Left cardiac atrium (tissue), 4 donors: ENCODE data around the gene LTBP1. TPM values are rescaled to one million over a fixed set of nuclear protein-coding genes. Genes with fewer than 3 reads are reported as not detected.

Experiments used
- ATAC-seq, 2 donors: fragments of 200-7000 bp; cut with Tn5 transposase; one replicate each; pipeline ENCODE4 v1.9.1; 2020; ENCODE audit warnings: mild to moderate bottlenecking in 2 of 2, moderate library complexity in 2 of 2
- DNase-seq: peaks from one replicate; pipeline ENCODE4 v3.0.0-alpha.2; 2020
- intact Hi-C, 2 donors: fragments of 100-400 bp; cut with DNase I; formaldehyde crosslinking; loops; one replicate each; pipeline versions ENCODE4 v1.14.1 to v1.15.1; 2022 to 2023
- total RNA-seq, 2 donors: library from RNA; stranded (reverse); fragmentation: NEBNext Ultra II Directional; extraction: Animal tissue kit (Norgen Biotek cat#: 25700); gene quantifications; one replicate each; pipeline ENCODE4 v1.2.1, GENCODE V29; 2021
- donor health status: DM: no; HTN: yes; CAD: no.
- donor health status: DM: no; HTN: yes; CAD: no; lungs with severe emphysema.
- donor health status: DM: yes; HTN: yes; CAD: no.
- donor health status: Dilated cardiomyopathy.

LTBP1 gene
- total RNA-seq, 2 donors from 2014 or later, result 121 to 160 TPM

DNA sequence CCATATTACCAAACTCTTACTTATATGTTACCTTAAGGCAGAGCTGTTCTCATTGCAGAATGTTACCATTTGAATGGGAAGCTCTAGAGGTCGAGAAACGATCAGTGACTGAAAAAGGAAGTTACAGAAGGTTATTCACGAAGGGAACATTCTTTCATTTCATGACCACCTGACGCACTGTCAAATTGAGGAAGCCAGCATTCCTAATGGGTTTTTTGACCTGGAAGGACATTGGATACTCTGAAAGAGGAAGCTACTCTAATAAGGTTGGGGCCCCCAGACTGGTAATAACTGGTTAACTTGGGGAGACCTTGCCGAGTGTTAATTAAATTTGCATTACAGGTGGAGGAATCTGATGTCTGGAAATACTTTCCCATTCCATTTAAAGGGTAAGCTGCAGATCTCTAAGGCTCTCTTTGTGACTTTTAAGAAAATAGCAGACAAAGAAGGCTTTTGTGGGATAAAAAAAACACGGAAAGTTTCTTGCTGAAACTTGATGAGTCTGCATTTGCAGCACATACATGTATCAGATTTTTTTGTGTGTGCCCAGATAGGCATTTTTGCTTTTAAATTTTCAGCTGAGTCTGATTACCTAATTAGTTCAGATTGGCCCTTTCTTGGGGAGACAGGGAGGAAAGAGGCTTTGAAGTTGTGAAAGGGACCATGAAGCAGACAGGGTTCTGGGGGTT is 137.1 kb downstream of the LTBP1 start:
- DNase-seq, result no peak
- intact Hi-C loops, result no loop called here
- ATAC-seq, result no peak

GRCh38 chr2:33084433-33084832 is 137.7 kb downstream of the LTBP1 start:
- ATAC-seq, result no peak
- DNase-seq, result no peak
- intact Hi-C loops, result no loop called here

DNA sequence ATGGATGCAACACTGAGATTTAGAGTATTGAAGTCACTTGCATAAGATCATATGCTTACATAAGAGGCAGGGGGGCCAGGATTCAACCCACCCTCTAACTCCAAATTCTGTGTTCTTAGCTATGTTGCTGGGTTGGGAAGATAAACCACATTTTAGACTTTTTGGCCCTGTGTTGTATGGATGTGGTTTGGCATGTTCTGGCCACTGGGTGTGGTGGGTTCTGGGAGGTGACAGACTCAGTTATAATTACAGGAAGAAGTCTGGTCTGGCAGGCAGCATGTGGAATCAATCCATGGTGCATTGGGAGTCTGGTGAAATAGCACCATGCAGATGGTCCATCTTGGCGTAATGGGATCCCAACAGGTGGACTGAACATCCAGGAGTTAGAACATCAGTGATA is 138.9 kb downstream of the LTBP1 start:
- intact Hi-C loops, result loop anchor here in 1 of 2 donors (5.0 kb wide), 1 partner anchor 313 kb away; no protein-coding TSS in a partner anchor
- DNase-seq (peak; percentile 35), ATAC-seq (peak; percentile 12 to 61)

DNA sequence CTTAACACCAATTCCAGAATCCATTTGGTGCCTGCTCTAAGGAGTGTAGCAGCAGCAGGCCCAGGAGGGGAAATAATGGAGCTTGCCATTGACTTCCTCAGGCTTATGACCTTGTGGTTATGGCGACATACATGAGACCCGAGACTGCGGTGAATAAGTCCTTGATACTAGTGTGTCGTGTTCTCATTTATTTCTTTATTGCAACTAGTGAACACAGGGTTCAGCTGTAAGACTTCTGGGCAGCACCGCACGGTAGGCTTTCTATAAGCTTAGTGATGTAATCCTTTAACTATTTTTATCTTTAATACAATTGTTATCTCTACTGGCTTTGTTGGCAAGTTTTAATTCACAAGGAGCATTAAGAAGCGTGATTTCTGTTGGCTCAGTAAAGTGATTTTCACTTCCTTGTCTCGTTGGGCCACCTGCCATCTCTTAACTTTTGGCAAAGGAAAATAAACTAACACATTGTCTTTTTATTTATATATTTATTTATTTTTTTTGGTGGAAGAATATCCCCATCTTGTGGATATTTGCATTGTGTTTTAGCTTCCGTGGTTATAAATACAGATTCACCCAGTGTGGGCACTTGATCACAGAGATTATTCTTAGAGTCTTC is 139.8 kb downstream of the LTBP1 start:
- peak; percentile 50 to 53 for ATAC-seq
- intact Hi-C loops, result loop anchor here in 1 of 2 donors (5.0 kb wide), 1 partner anchor 314 kb away; no protein-coding TSS in a partner anchor
- no peak for DNase-seq

DNA sequence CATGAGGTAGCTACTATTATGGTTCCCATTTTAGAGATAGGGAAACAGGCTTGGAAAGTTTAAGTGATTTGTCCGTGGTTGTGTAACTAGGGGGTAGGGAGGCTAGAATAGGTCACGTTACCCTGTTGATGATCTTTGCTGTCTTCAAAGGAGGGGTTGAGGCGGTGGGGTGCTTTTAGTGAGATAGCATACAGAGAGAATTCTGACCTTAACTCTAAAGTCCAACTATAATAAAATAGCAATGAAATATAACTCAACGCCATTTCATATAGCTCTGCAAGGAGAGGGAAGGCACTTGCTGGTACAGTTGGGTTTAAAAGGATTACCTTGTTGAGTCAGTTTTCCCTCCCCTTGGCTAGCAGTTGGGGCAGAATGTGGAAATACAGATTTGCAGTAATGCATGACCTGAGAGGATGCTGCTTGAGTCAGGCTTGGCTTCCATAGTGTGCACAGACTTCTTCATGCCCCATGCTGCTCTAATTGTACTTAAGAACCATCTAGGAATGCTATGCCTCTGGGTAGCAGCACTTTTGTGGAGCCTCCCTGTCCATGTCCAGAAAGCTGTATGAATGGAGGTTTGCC is 143.9 kb downstream of the LTBP1 start:
- DNase-seq (no peak), ATAC-seq (no peak)
- intact Hi-C loops, result no loop called here

DNA sequence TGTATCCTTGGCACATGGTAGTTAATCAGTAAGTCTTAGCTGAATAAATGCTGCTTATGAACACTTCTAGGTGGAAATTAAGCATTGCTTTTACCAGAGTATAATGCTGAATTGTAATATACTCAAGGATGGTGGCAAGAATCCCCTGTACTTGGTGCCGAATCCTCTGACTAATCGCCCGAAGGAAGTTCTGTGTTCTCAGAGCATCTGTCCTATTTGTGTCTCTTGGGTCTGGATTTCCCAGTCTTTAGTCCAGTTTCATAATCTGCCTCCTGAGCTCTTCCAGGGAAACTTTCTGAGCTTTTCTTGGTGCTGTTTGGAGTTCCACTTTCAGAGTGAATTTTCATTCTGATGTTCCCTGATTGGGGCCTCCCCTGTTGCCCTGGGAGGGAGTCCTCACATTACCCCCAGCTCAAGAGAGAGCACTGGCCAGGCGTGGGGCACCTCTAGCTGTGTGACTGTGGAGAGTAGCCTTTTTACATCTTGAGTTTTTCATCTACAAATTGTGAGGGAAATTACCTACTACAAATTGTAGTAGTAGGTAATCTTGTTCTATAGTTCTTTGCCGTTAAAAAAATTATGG is 144.9 kb downstream of the LTBP1 start:
- intact Hi-C loops, result no loop called here
- ATAC-seq (peak; percentile 48 to 51), DNase-seq (no peak)

DNA sequence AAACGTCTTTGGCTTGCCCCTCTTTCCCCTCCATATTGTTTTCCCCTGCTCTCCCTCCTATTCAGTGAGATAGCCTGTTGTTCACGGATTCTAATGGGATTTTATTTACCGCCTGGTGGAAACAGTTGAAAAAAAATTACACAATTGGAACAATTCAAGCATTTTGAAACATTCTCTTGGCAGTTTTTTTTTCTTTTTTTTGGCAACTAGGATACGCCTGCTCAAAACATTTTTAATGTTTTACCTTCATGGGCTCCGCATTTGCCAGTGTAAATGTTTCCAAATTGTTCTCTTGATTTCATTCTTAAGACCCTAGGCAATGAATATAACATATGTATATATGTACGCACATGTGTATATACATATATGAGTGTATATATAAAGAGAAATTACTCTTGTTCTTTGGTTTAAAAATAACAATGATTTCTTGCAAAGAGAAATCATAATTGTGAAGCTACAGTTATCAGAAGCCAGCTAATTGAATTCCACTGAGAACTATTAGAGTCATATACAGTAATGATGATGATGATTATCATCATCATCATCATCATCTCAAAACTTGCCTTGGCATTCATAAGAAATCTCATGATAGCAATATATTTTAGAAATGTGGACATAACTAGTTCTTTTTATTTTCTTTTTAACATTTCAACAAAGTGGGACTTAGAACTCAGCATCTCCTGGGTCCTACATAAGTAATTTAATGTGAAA is 146.7 kb downstream of the LTBP1 start:
- no peak for DNase-seq
- intact Hi-C loops, result no loop called here
- ATAC-seq, result no peak

GRCh38 chr2:33094303-33094702 is 147.6 kb downstream of the LTBP1 start:
- no peak for DNase-seq
- no peak for ATAC-seq
- intact Hi-C loops, result no loop called here

DNA sequence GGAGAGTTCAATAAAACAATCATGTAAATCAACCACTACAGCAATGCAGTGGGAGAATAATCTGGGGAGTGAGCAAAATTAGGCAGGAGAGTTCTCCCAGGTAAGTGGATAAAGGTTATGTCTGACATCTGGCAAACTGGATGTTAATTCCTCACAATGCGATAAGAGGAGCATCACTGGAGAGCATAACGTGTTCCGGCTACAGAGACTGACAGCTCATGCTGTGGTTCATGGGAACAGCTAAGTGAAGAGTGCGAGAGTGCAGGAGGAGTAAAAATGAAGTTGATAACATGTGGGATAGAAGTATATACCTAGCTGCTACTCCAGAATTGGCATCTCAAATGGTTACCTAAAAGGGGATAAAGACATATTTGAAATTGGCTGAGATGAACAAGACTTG is 153.2 kb downstream of the LTBP1 start:
- ATAC-seq (peak; percentile 23 to 57), DNase-seq (no peak)
- intact Hi-C loops, result no loop called here

- ATAC-seq, result no peak
- intact Hi-C loops, result no loop called here
- no peak for DNase-seq
These were observed 154.2 kb downstream of the LTBP1 start for GRCh38 chr2:33100921-33101320.

DNA sequence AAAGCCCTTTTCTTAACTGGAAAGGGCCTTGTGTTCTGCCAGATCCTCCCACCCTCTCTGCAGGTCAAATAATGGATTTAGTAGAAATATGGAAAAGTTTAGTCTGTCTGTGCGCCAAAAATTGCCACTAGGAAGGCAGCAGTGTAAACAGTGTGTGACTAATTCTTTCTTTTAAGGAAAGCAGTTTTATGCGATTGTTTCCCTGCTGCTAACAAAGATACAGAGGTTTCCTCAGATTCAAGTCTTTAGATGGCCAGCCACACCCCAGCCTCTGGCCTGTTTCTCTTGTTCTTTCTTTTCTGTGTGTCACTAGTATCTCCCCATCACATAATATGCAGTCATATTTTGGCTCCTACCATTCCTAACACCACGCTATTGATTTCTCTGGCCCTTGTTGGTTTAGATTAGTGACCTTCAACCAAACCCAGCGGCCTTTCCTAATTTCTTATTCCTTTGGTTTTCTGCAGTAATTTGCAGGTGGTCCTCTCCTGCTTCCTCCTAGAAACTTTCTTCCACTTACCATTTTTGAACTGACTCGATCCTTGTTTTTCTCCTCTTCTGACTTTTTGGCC is 157.4 kb downstream of the LTBP1 start:
- ATAC-seq (no peak), DNase-seq (no peak)
- intact Hi-C loops, result no loop called here

- no peak for DNase-seq
These were observed 158.0 kb downstream of the LTBP1 start for GRCh38 chr2:33104726-33105125.

GRCh38 chr2:33106115-33106514 is 159.4 kb downstream of the LTBP1 start:
- ATAC-seq (no peak), DNase-seq (no peak)
- intact Hi-C loops, result no loop called here

More at GRCh38 chr2:33104726-33105125, 158.0 kb downstream of the LTBP1 start:
- peak in 1 of 2 donors; percentile 16 for ATAC-seq
- intact Hi-C loops, result no loop called here

GRCh38 chr2:33107690-33108482 is 161.1 kb downstream of the LTBP1 start:
- intact Hi-C loops, result no loop called here

DNA sequence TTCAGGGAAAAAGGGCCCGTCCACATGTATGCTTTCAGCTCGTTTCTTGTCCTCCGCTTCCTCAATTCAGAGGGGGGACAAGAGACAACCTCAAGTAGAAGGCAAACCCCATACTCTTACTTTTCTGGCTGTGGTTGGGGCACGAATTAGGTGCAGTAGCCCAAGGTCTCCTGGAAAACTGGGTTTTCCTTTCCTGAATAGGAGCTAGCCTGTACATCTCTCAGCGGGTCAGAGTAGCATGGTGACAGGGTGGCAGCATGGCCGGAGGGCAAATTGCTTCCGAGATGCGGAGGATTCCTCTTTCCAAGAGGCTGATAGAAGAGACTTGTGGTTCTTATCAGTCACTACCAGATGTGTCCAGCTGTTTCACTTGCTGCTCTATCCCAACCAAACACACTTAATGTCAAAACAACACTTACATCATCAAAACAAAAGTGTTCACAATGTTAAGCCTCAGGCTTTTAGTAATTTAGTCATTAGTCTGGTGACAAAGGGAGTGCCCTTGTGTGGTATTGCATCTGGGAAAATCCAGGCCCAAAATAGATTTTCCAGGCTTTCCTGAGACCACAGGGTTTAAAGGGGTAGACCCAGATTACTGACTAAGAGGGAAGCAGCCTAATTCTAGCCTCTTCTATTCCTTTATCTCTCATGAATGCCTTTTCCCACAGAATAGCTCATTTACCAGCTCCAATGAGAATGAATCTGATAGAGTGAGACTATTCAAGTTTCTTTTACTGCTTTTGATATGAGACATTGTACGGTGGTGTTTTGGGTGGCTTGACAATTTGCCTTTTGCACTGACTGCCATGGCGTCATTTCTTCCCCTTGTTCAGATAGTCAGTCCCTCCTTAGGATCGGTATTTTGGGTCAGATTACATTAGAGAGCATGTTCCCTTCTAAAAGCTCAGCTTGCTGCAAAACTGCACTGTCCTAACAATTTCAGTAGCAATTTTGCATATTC is 162.0 kb downstream of the LTBP1 start:
- intact Hi-C loops, result no loop called here
- ATAC-seq (peak; percentile 59 to 70), DNase-seq (no peak)

More at GRCh38 chr2:33107690-33108482, 161.1 kb downstream of the LTBP1 start:
- no peak for ATAC-seq
- DNase-seq, result no peak

DNA sequence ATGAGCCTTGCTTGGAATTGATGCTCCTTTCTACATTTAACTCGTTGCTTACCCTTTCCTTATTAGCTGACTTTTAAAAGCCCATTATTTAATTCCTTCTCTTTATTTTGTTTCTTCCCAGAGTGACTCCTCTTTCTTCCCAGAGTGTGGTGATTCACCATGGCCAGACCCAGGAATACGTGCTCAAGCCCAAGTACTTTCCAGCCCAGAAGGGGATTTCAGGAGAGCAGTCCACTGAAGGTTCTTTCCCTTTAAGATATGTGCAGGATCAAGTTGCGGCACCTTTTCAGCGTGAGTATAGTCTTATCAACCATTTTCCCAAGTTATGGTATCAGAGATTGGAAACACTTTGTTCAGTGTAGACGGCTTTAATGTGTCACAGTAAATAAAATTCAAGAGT is 163.7 kb downstream of the LTBP1 start:
- DNase-seq, result no peak
- ATAC-seq, result no peak
- intact Hi-C loops, result no loop called here

GRCh38 chr2:33111002-33111446 is 164.3 kb downstream of the LTBP1 start:
- ATAC-seq (peak in 1 of 2 donors; percentile 79), DNase-seq (no peak)
- intact Hi-C loops, result no loop called here
